HS-27A (cell line): ENCODE data around the gene RPGRIP1.
"Not testable (repeated sequence)": the region's sequence is repeated elsewhere in the genome, so short reads cannot be mapped to it uniquely, and the experiment has no call there.

Experiments
- DNase-seq: peaks from one replicate; pipeline ENCODE4 v3.0.0-alpha.2; 2012; ENCODE audit warnings: low read depth, missing footprints

Gene RPGRIP1

GRCh38 chr14:21258889-21259787 is 20.7 kb upstream of the RPGRIP1 start:
- no peak for DNase-seq

- no peak for DNase-seq
Measured at GRCh38 chr14:21261824-21262223, 18.1 kb upstream of the RPGRIP1 start.

GRCh38 chr14:21262410-21262809 is 17.5 kb upstream of the RPGRIP1 start:
- no peak for DNase-seq

- no peak for DNase-seq
Measured at GRCh38 chr14:21263284-21264024, 16.4 kb upstream of the RPGRIP1 start.

GRCh38 chr14:21264025-21264801 is 15.7 kb upstream of the RPGRIP1 start:
- peak; percentile 63 for DNase-seq

- DNase-seq: no peak
Measured at GRCh38 chr14:21267431-21267845, 12.4 kb upstream of the RPGRIP1 start.

GRCh38 chr14:21267886-21268616 is 11.8 kb upstream of the RPGRIP1 start:
- no peak for DNase-seq

GRCh38 chr14:21268617-21269251 is 11.1 kb upstream of the RPGRIP1 start:
- no peak for DNase-seq

GRCh38 chr14:21269252-21270046 is 10.4 kb upstream of the RPGRIP1 start, which contains the start of gene HNRNPC:
Gene HNRNPC (minus strand): TSS chr14:21269442. CDS start chr14:21234193, 35,249 bp downstream.
- DNase-seq: peak; percentile 100

GRCh38 chr14:21272661-21273060 is 7.2 kb upstream of the RPGRIP1 start:
- not testable (repeated sequence) for DNase-seq

- no peak for DNase-seq
Measured at GRCh38 chr14:21275261-21275858, 4.5 kb upstream of the RPGRIP1 start.

GRCh38 chr14:21278632-21279031 is 1.3 kb upstream of the RPGRIP1 start:
- no peak for DNase-seq

GRCh38 chr14:21281917-21282316 is 2.0 kb downstream of the RPGRIP1 start:
- not testable (repeated sequence) for DNase-seq

GRCh38 chr14:21286516-21286915 is 6.6 kb downstream of the RPGRIP1 start:
- not testable (repeated sequence) for DNase-seq

- DNase-seq: no peak
Measured at GRCh38 chr14:21287168-21287567, 7.3 kb downstream of the RPGRIP1 start.

GRCh38 chr14:21294026-21294425 is 14.1 kb downstream of the RPGRIP1 start:
- DNase-seq: not testable (repeated sequence)

- DNase-seq: no peak
Measured at GRCh38 chr14:21298358-21298757, 18.5 kb downstream of the RPGRIP1 start.

- DNase-seq: no peak
Measured at GRCh38 chr14:21299562-21300130, 19.8 kb downstream of the RPGRIP1 start.

- no peak for DNase-seq
Measured at GRCh38 chr14:21300892-21301291, 21.0 kb downstream of the RPGRIP1 start.
